ENCODE data around the gene GM2A. TPM values are rescaled to one million over a fixed set of nuclear protein-coding genes. Genes with fewer than 3 reads are reported as not detected.

GM2A gene
- polyA plus RNA-seq, 3 donors, result 22.2 to 57.9 (median 28.0) TPM

GRCh38 chr5:151245680-151246219 is 7.2 kb upstream of the GM2A start:
- no peak overlapping the region for H3K4me2 ChIP-seq (replicated peaks; ENCODE audit: extremely low read depth, low read length, poor library complexity, severe bottlenecking)
- Mint-ChIP-seq H3K36me3 (no peaks in the 10 kb centered on the region), H3K27ac (no peak overlapping the region), H3K4me3 (no peak overlapping the region), H3K9me3 (no peaks in the 10 kb centered on the region), H3K27me3 (ENCODE audit: low read depth in 3 of 3) (peaks cover 0 to 6% (median 2%) of the 10 kb centered on the region in 3 donors), H3K4me1 (peaks cover 24% of the 10 kb centered on the region)
- H3K27ac ChIP-seq (ENCODE audit: low read depth in 1 of 2, low read length in 2 of 2), result no peak overlapping the region
- no peak overlapping the region for H3K4me3 ChIP-seq (replicated peaks in 1 of 3; ENCODE audit: low read depth in 2 of 3, low read length in 3 of 3)
- H3K27me3 ChIP-seq (ENCODE audit: control insufficient read depth in 2 of 2, insufficient read depth in 2 of 2, low read length in 2 of 2), result no peaks in the 10 kb centered on the region
- H3K4me1 ChIP-seq (ENCODE audit: control insufficient read depth in 1 of 2, insufficient read depth in 2 of 2, low read length in 2 of 2), result peaks cover 9 to 32% of the 10 kb centered on the region in 2 donors
- H3K36me3 ChIP-seq (replicated peaks in 1 of 2; ENCODE audit: control insufficient read depth in 1 of 2, insufficient read depth in 2 of 2, low read length in 2 of 2), result no peaks in the 10 kb centered on the region
- H3K9ac ChIP-seq (ENCODE audit: insufficient read depth, low read length, poor library complexity, severe bottlenecking), result no peak overlapping the region
- no peaks in the 10 kb centered on the region for H3K79me2 ChIP-seq (ENCODE audit: insufficient read depth, low read length)
- H4K20me1 ChIP-seq (ENCODE audit: insufficient read depth, low read length), result no peaks in the 10 kb centered on the region
- H2AFZ ChIP-seq (ENCODE audit: insufficient read depth, low read depth, low read length, poor library complexity, severe bottlenecking), result no peak overlapping the region
- WGBS (ENCODE audit: insufficient coverage), result no CpG with 5 or more reads among the region's 4 CpGs
- intact Hi-C loops (cut with micrococcal nuclease), result loop anchor here in 1 of 2 donors (10.0 kb wide), 1 partner anchor 191 kb away; no protein-coding TSS in a partner anchor
- no peak for DNase-seq
- no peak for TF ChIP-seq CTCF (IDR thresholded peaks at IDR 0.05)
- H3K9me3 ChIP-seq (replicated peaks in 1 of 2; ENCODE audit: control insufficient read depth in 1 of 2, insufficient read depth in 1 of 2, low read length in 2 of 2), result no peaks in the 10 kb centered on the region

GRCh38 chr5:151248651-151249050 is 4.3 kb upstream of the GM2A start:
- Mint-ChIP-seq H3K4me1 (peaks cover 30% of the 10 kb centered on the region), H3K27me3 (ENCODE audit: low read depth in 3 of 3) (peaks cover 0 to 4% (median 2%) of the 10 kb centered on the region in 3 donors), H3K4me3 (no peak overlapping the region), H3K36me3 (no peaks in the 10 kb centered on the region), H3K9me3 (no peaks in the 10 kb centered on the region), H3K27ac (peak overlapping the region in 1 of 7 donors; percentile 28)
- Histone ChIP-seq H3K9ac (ENCODE audit: insufficient read depth, low read length, poor library complexity, severe bottlenecking) (no peak overlapping the region), H3K79me2 (ENCODE audit: insufficient read depth, low read length) (peaks cover 8% of the 10 kb centered on the region), H3K4me2 (replicated peaks; ENCODE audit: extremely low read depth, low read length, poor library complexity, severe bottlenecking) (no peak overlapping the region), H3K27ac (ENCODE audit: low read depth in 1 of 2, low read length in 2 of 2) (no peak overlapping the region), H2AFZ (ENCODE audit: insufficient read depth, low read depth, low read length, poor library complexity, severe bottlenecking) (no peak overlapping the region), H3K36me3 (replicated peaks in 1 of 2; ENCODE audit: control insufficient read depth in 1 of 2, insufficient read depth in 2 of 2, low read length in 2 of 2) (no peaks in the 10 kb centered on the region), H4K20me1 (ENCODE audit: insufficient read depth, low read length) (no peaks in the 10 kb centered on the region), H3K27me3 (ENCODE audit: control insufficient read depth in 2 of 2, insufficient read depth in 2 of 2, low read length in 2 of 2) (no peaks in the 10 kb centered on the region), H3K9me3 (replicated peaks in 1 of 2; ENCODE audit: control insufficient read depth in 1 of 2, insufficient read depth in 1 of 2, low read length in 2 of 2) (no peaks in the 10 kb centered on the region), H3K4me1 (ENCODE audit: control insufficient read depth in 1 of 2, insufficient read depth in 2 of 2, low read length in 2 of 2) (peaks cover 19 to 39% of the 10 kb centered on the region in 2 donors), H3K4me3 (replicated peaks in 1 of 3; ENCODE audit: low read depth in 2 of 3, low read length in 3 of 3) (no peak overlapping the region)
- no peak for DNase-seq
- intact Hi-C loops (cut with micrococcal nuclease), result loop anchor here in 1 of 2 donors (10.0 kb wide), 1 partner anchor 194 kb away; no protein-coding TSS in a partner anchor
- WGBS (ENCODE audit: insufficient coverage), result no CpG with 5 or more reads among the region's 2 CpGs
- TF ChIP-seq CTCF (IDR thresholded peaks at IDR 0.05), result no peak
